DOHH2 (cell line): Measurements from ENCODE around the gene CAV1.

Experiments used
- EZH2phosphoT487 ChIP-seq: fragments of 200-600 bp; sonication (generic); IDR thresholded peaks from 2 replicates; pipeline ENCODE4 v1.6.1; 2017; ENCODE audit warnings: borderline replicate concordance, mild to moderate bottlenecking, antibody characterized with exemption, low read length, moderate library complexity, mixed read lengths
- TF ChIP-seq, protein P1 (sequence below): fragments of 200-600 bp; sonication (generic); IDR thresholded peaks from one replicate; pipeline ENCODE4 v1.5.1; 2014; ENCODE audit warnings: antibody characterized with exemption, mild to moderate bottlenecking, low read depth, low read length; ENCODE audit not compliant: poor library complexity, severe bottlenecking

DNA sequence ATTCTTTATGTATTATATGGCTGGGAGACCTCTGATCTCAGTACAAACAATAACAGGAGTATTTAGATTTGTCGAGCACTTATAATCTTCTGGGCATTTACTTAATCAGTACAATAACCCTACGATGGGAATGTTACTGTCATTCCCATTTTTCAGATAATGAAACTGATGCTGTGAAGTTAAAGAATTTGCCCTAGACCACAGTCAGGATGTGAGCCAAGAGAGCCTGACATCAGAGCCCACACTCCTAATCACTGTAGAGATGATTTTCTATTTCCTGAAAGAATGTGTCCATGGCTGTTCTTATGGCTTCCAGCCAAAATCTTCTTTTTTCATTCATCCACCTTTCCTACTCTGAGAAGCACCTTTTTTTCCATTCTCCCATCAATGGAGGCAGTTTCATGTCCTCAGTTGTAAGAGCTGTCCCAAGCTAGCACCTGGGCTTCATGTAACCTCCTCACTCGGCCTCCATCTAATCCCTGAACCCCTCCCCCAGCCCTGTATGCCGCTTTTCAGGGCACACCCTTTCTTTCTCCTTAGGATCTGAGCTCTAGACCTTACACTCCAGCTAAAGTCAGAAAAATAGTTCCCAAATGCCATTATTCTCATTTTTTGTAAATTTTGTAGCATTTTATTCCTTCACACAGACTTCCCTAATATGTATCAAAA is 12.2 kb upstream of the CAV1 start:
- TF ChIP-seq EZH2phosphoT487: no peak
- TF ChIP-seq, protein P1, sequence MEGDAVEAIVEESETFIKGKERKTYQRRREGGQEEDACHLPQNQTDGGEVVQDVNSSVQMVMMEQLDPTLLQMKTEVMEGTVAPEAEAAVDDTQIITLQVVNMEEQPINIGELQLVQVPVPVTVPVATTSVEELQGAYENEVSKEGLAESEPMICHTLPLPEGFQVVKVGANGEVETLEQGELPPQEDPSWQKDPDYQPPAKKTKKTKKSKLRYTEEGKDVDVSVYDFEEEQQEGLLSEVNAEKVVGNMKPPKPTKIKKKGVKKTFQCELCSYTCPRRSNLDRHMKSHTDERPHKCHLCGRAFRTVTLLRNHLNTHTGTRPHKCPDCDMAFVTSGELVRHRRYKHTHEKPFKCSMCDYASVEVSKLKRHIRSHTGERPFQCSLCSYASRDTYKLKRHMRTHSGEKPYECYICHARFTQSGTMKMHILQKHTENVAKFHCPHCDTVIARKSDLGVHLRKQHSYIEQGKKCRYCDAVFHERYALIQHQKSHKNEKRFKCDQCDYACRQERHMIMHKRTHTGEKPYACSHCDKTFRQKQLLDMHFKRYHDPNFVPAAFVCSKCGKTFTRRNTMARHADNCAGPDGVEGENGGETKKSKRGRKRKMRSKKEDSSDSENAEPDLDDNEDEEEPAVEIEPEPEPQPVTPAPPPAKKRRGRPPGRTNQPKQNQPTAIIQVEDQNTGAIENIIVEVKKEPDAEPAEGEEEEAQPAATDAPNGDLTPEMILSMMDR: no peak
